ENCODE results near the gene ABHD2.

DNA sequence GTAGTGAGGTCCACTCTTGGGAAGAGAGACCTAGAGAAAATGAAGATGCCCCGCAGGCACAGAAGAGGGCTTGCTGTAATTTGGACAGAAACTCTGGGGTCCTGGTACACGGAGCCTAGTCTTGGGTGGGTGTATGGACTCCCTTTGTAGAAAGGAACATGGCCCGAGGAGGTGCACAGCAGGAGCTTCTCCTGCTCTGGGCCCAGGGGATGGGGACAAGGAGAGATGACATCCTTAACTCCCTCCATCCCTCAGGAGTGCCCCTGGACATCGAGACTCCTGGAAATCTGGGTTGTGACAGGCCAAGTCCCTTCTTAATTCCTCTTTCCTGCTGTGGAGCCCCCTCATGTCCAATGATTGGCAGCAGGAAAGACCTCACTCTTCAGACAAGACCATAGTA lies 29.9 kb upstream of the ABHD2 start:
- no peak for TF ChIP-seq EZH2 (optimal IDR thresholded peaks at IDR 0.05; ENCODE audit: low read depth, low read length)
- TF ChIP-seq CTCF (IDR thresholded peaks at IDR 0.05; ENCODE audit: low read length), result no peak

All from MM.1S (cell line).